ENCODE data around the gene GRIP2. TPM values are rescaled to one million over a fixed set of nuclear protein-coding genes. Genes with fewer than 3 reads are reported as not detected.
A peak's percentile ranks its signal among the peaks of the same experiment; 100 is the strongest.

The GRIP2 gene
- total RNA-seq, result under 0.01 TPM in 2 replicates
- polyA plus RNA-seq, result 0.10 and 0.87 TPM in 2 replicates
- polyA plus RNA-seq (2012), result 1.1 TPM in 1 of 2 replicates, not detected in the other
- polyA minus RNA-seq (ENCODE audit: low replicate concordance), result 0.35 TPM in 1 of 2 replicates, not detected in the other

GRCh38 chr3:14539742-14540491 is at the start of gene GRIP2:
Gene GRIP2 (minus strand): TSS chr3:14540342. CDS start chr3:14540308, 34 bp downstream.
- Histone ChIP-seq H3K4me2 (ENCODE audit: extremely low read depth, insufficient read depth, low read length) (no peak within 1 kb of the TSS), H3K4me3 (replicated peaks in 1 of 4; ENCODE audit: control extremely low read depth in 1 of 4, insufficient read depth in 1 of 4, low read depth in 3 of 4, low read length in 4 of 4) (no peak within 1 kb of the TSS)

GRCh38 chr3:14588425-14589112 is 48.4 kb upstream of the GRIP2 start:
- no peaks in the 10 kb centered on the region for H3K9me3 ChIP-seq (ENCODE audit: control insufficient read depth, insufficient read depth, low read depth, low read length)
- H2AFZ ChIP-seq (ENCODE audit: low read length), result no peak overlapping the region
- no peaks in the 10 kb centered on the region for H4K20me1 ChIP-seq (ENCODE audit: control insufficient read depth, extremely low read depth, insufficient read depth, low read length)
- no peaks in the 10 kb centered on the region for H3K27me3 ChIP-seq (ENCODE audit: control insufficient read depth, insufficient read depth, low read length)
- no peaks in the 10 kb centered on the region for H3K36me3 ChIP-seq (ENCODE audit: control insufficient read depth, insufficient read depth, low read length)
- no peak for DNase-seq (ENCODE audit: low read depth in 2 of 2)
- no peaks in the 10 kb centered on the region for H3K79me2 ChIP-seq (ENCODE audit: control insufficient read depth, insufficient read depth, low read length)
- no peak overlapping the region for H3K27ac ChIP-seq (ENCODE audit: insufficient read depth, low read length)
- no peak overlapping the region for H3K4me2 ChIP-seq (ENCODE audit: extremely low read depth, insufficient read depth, low read length)
- TF ChIP-seq CTCF (conservative IDR thresholded peaks at IDR 0.05 in 1 of 2, IDR thresholded peaks at IDR 0.05 in 1 of 2; ENCODE audit: low read depth in 1 of 2, low read length in 2 of 2) (no peak), EZH2 (IDR thresholded peaks at IDR 0.05; ENCODE audit: low read length, missing control alignments) (no peak)
- no peaks in the 10 kb centered on the region for H3K4me1 ChIP-seq (ENCODE audit: control insufficient read depth, extremely low read depth, insufficient read depth, low read length)
- no peak overlapping the region for H3K9ac ChIP-seq (ENCODE audit: insufficient read depth, low read length)
- H3K4me3 ChIP-seq (replicated peaks in 1 of 4; ENCODE audit: control extremely low read depth in 1 of 4, insufficient read depth in 1 of 4, low read depth in 3 of 4, low read length in 4 of 4), result no peak overlapping the region

More at GRCh38 chr3:14539742-14540491, at the start of gene GRIP2:
- no peaks in the 10 kb centered on the region for H3K9me3 ChIP-seq (ENCODE audit: control insufficient read depth, insufficient read depth, low read depth, low read length)
- H3K79me2 ChIP-seq (ENCODE audit: control insufficient read depth, insufficient read depth, low read length), result no peaks in the 10 kb centered on the region
- no peaks in the 10 kb centered on the region for H3K27me3 ChIP-seq (ENCODE audit: control insufficient read depth, insufficient read depth, low read length)
- no peak for TF ChIP-seq EZH2 (IDR thresholded peaks at IDR 0.05; ENCODE audit: low read length, missing control alignments)
- no peak within 1 kb of the TSS for H3K27ac ChIP-seq (ENCODE audit: insufficient read depth, low read length)
- H4K20me1 ChIP-seq (ENCODE audit: control insufficient read depth, extremely low read depth, insufficient read depth, low read length), result no peaks in the 10 kb centered on the region
- no peak within 1 kb of the TSS for H3K9ac ChIP-seq (ENCODE audit: insufficient read depth, low read length)
- H2AFZ ChIP-seq (ENCODE audit: low read length), result no peak within 1 kb of the TSS
- no peaks in the 10 kb centered on the region for H3K4me1 ChIP-seq (ENCODE audit: control insufficient read depth, extremely low read depth, insufficient read depth, low read length)
- H3K36me3 ChIP-seq (ENCODE audit: control insufficient read depth, insufficient read depth, low read length), result no peaks in the 10 kb centered on the region
- DNase-seq (ENCODE audit: low read depth in 2 of 2), result no peak

GRCh38 chr3:14587740-14588360 is 47.7 kb upstream of the GRIP2 start:
- H2AFZ ChIP-seq (ENCODE audit: low read length), result no peak overlapping the region
- H4K20me1 ChIP-seq (ENCODE audit: control insufficient read depth, extremely low read depth, insufficient read depth, low read length), result no peaks in the 10 kb centered on the region
- no peaks in the 10 kb centered on the region for H3K27me3 ChIP-seq (ENCODE audit: control insufficient read depth, insufficient read depth, low read length)
- H3K9me3 ChIP-seq (ENCODE audit: control insufficient read depth, insufficient read depth, low read depth, low read length), result no peaks in the 10 kb centered on the region
- TF ChIP-seq EZH2 (IDR thresholded peaks at IDR 0.05; ENCODE audit: low read length, missing control alignments), result no peak
- no peak for TF ChIP-seq CTCF (conservative IDR thresholded peaks at IDR 0.05 in 1 of 2, IDR thresholded peaks at IDR 0.05 in 1 of 2; ENCODE audit: low read depth in 1 of 2, low read length in 2 of 2)
- no peaks in the 10 kb centered on the region for H3K4me1 ChIP-seq (ENCODE audit: control insufficient read depth, extremely low read depth, insufficient read depth, low read length)
- no peak overlapping the region for H3K27ac ChIP-seq (ENCODE audit: insufficient read depth, low read length)
- H3K36me3 ChIP-seq (ENCODE audit: control insufficient read depth, insufficient read depth, low read length), result no peaks in the 10 kb centered on the region
- no peak overlapping the region for H3K4me3 ChIP-seq (replicated peaks in 1 of 4; ENCODE audit: control extremely low read depth in 1 of 4, insufficient read depth in 1 of 4, low read depth in 3 of 4, low read length in 4 of 4)
- H3K4me2 ChIP-seq (ENCODE audit: extremely low read depth, insufficient read depth, low read length), result no peak overlapping the region
- no peak overlapping the region for H3K9ac ChIP-seq (ENCODE audit: insufficient read depth, low read length)
- DNase-seq (ENCODE audit: low read depth in 2 of 2), result peak; percentile 26 to 33
- no peaks in the 10 kb centered on the region for H3K79me2 ChIP-seq (ENCODE audit: control insufficient read depth, insufficient read depth, low read length)
